Measurements from ENCODE around the gene HELZ.

The HELZ gene

GRCh38 chr17:67181825-67182224, 63.2 kb downstream of the HELZ start:
- Histone ChIP-seq H3K4me1 (ENCODE audit: insufficient read depth, low read length) (no peaks in the 10 kb centered on the region), H3K9me3 (ENCODE audit: insufficient read depth, low read depth, low read length) (no peaks in the 10 kb centered on the region), H3K27me3 (ENCODE audit: insufficient read depth, low read length) (no peaks in the 10 kb centered on the region), H3K9ac (ENCODE audit: low read depth, low read length) (no peak overlapping the region), H3K27ac (ENCODE audit: low read depth, low read length) (no peak overlapping the region), H3K36me3 (ENCODE audit: insufficient read depth, low read length) (peaks cover 20% of the 10 kb centered on the region), H3K4me3 (ENCODE audit: low read length) (no peak overlapping the region)
- 94% methylated on average over 3 of the region's 3 CpGs for WGBS

- Histone ChIP-seq H3K4me1 (ENCODE audit: insufficient read depth, low read length) (no peaks in the 10 kb centered on the region), H3K9ac (ENCODE audit: low read depth, low read length) (no peak overlapping the region), H3K36me3 (ENCODE audit: insufficient read depth, low read length) (peaks cover 28% of the 10 kb centered on the region), H3K27ac (ENCODE audit: low read depth, low read length) (no peak overlapping the region), H3K4me3 (ENCODE audit: low read length) (no peak overlapping the region), H3K27me3 (ENCODE audit: insufficient read depth, low read length) (no peaks in the 10 kb centered on the region), H3K9me3 (ENCODE audit: insufficient read depth, low read depth, low read length) (no peaks in the 10 kb centered on the region)
- 98% methylated on average over 4 of the region's 5 CpGs for WGBS
These were observed 64.7 kb downstream of the HELZ start for GRCh38 chr17:67180275-67180674.

GRCh38 chr17:67178555-67178954, 66.4 kb downstream of the HELZ start:
- 92% methylated on average over 4 of the region's 4 CpGs for WGBS
- no peak overlapping the region for H3K27ac ChIP-seq (ENCODE audit: low read depth, low read length)
- no peaks in the 10 kb centered on the region for H3K27me3 ChIP-seq (ENCODE audit: insufficient read depth, low read length)
- no peak overlapping the region for H3K9ac ChIP-seq (ENCODE audit: low read depth, low read length)
- no peaks in the 10 kb centered on the region for H3K4me1 ChIP-seq (ENCODE audit: insufficient read depth, low read length)
- H3K4me3 ChIP-seq (ENCODE audit: low read length), result no peak overlapping the region
- peaks cover 30% of the 10 kb centered on the region for H3K36me3 ChIP-seq (ENCODE audit: insufficient read depth, low read length)
- H3K9me3 ChIP-seq (ENCODE audit: insufficient read depth, low read depth, low read length), result no peaks in the 10 kb centered on the region

- H3K36me3 ChIP-seq (ENCODE audit: insufficient read depth, low read length), result peaks cover 32% of the 10 kb centered on the region
- no peaks in the 10 kb centered on the region for H3K27me3 ChIP-seq (ENCODE audit: insufficient read depth, low read length)
- H3K9ac ChIP-seq (ENCODE audit: low read depth, low read length), result no peak overlapping the region
- no peak overlapping the region for H3K4me3 ChIP-seq (ENCODE audit: low read length)
- H3K4me1 ChIP-seq (ENCODE audit: insufficient read depth, low read length), result no peaks in the 10 kb centered on the region
- H3K27ac ChIP-seq (ENCODE audit: low read depth, low read length), result no peak overlapping the region
- H3K9me3 ChIP-seq (ENCODE audit: insufficient read depth, low read depth, low read length), result no peaks in the 10 kb centered on the region
These were observed 67.3 kb downstream of the HELZ start for GRCh38 chr17:67177732-67178131.

- Histone ChIP-seq H3K9ac (ENCODE audit: low read depth, low read length) (no peak overlapping the region), H3K9me3 (ENCODE audit: insufficient read depth, low read depth, low read length) (no peaks in the 10 kb centered on the region), H3K4me3 (ENCODE audit: low read length) (no peak overlapping the region), H3K36me3 (ENCODE audit: insufficient read depth, low read length) (peaks cover 35% of the 10 kb centered on the region), H3K4me1 (ENCODE audit: insufficient read depth, low read length) (no peaks in the 10 kb centered on the region), H3K27ac (ENCODE audit: low read depth, low read length) (no peak overlapping the region), H3K27me3 (ENCODE audit: insufficient read depth, low read length) (no peaks in the 10 kb centered on the region)
- 97% methylated on average over 5 of the region's 5 CpGs for WGBS
These were observed 70.8 kb downstream of the HELZ start for GRCh38 chr17:67174190-67174589.

GRCh38 chr17:67171560-67171959, 73.4 kb downstream of the HELZ start:
- H3K9ac ChIP-seq (ENCODE audit: low read depth, low read length), result no peak overlapping the region
- no peaks in the 10 kb centered on the region for H3K27me3 ChIP-seq (ENCODE audit: insufficient read depth, low read length)
- H3K27ac ChIP-seq (ENCODE audit: low read depth, low read length), result no peak overlapping the region
- H3K36me3 ChIP-seq (ENCODE audit: insufficient read depth, low read length), result peaks cover 29% of the 10 kb centered on the region
- WGBS, result 98% methylated on average over 4 of the region's 4 CpGs
- no peaks in the 10 kb centered on the region for H3K4me1 ChIP-seq (ENCODE audit: insufficient read depth, low read length)
- H3K9me3 ChIP-seq (ENCODE audit: insufficient read depth, low read depth, low read length), result no peaks in the 10 kb centered on the region
- H3K4me3 ChIP-seq (ENCODE audit: low read length), result no peak overlapping the region

GRCh38 chr17:67168496-67168895, 76.5 kb downstream of the HELZ start:
- Histone ChIP-seq H3K4me3 (ENCODE audit: low read length) (no peak overlapping the region), H3K9me3 (ENCODE audit: insufficient read depth, low read depth, low read length) (no peaks in the 10 kb centered on the region), H3K4me1 (ENCODE audit: insufficient read depth, low read length) (no peaks in the 10 kb centered on the region), H3K36me3 (ENCODE audit: insufficient read depth, low read length) (peaks cover 45% of the 10 kb centered on the region), H3K9ac (ENCODE audit: low read depth, low read length) (no peak overlapping the region), H3K27ac (ENCODE audit: low read depth, low read length) (no peak overlapping the region), H3K27me3 (ENCODE audit: insufficient read depth, low read length) (no peaks in the 10 kb centered on the region)
- over 99% methylated on average over 4 of the region's 4 CpGs for WGBS

GRCh38 chr17:67165201-67165600, 79.8 kb downstream of the HELZ start:
- Histone ChIP-seq H3K4me1 (ENCODE audit: insufficient read depth, low read length) (no peaks in the 10 kb centered on the region), H3K36me3 (ENCODE audit: insufficient read depth, low read length) (peaks cover 55% of the 10 kb centered on the region), H3K9me3 (ENCODE audit: insufficient read depth, low read depth, low read length) (no peaks in the 10 kb centered on the region), H3K27me3 (ENCODE audit: insufficient read depth, low read length) (no peaks in the 10 kb centered on the region), H3K27ac (ENCODE audit: low read depth, low read length) (no peak overlapping the region), H3K9ac (ENCODE audit: low read depth, low read length) (no peak overlapping the region), H3K4me3 (ENCODE audit: low read length) (no peak overlapping the region)
- WGBS, result 96% methylated on average over 6 of the region's 6 CpGs

GRCh38 chr17:67164302-67164701, 80.7 kb downstream of the HELZ start:
- no peaks in the 10 kb centered on the region for H3K4me1 ChIP-seq (ENCODE audit: insufficient read depth, low read length)
- H3K27me3 ChIP-seq (ENCODE audit: insufficient read depth, low read length), result no peaks in the 10 kb centered on the region
- WGBS, result 91% methylated on average over 2 of the region's 2 CpGs
- no peak overlapping the region for H3K4me3 ChIP-seq (ENCODE audit: low read length)
- no peak overlapping the region for H3K9ac ChIP-seq (ENCODE audit: low read depth, low read length)
- H3K27ac ChIP-seq (ENCODE audit: low read depth, low read length), result no peak overlapping the region
- H3K36me3 ChIP-seq (ENCODE audit: insufficient read depth, low read length), result peaks cover 61% of the 10 kb centered on the region
- H3K9me3 ChIP-seq (ENCODE audit: insufficient read depth, low read depth, low read length), result no peaks in the 10 kb centered on the region

- Histone ChIP-seq H3K9me3 (ENCODE audit: insufficient read depth, low read depth, low read length) (no peaks in the 10 kb centered on the region), H3K36me3 (ENCODE audit: insufficient read depth, low read length) (peaks cover 62% of the 10 kb centered on the region), H3K27me3 (ENCODE audit: insufficient read depth, low read length) (no peaks in the 10 kb centered on the region), H3K27ac (ENCODE audit: low read depth, low read length) (no peak overlapping the region), H3K4me1 (ENCODE audit: insufficient read depth, low read length) (no peaks in the 10 kb centered on the region), H3K4me3 (ENCODE audit: low read length) (no peak overlapping the region), H3K9ac (ENCODE audit: low read depth, low read length) (no peak overlapping the region)
These were observed 82.2 kb downstream of the HELZ start for GRCh38 chr17:67162771-67163170.

GRCh38 chr17:67161573-67161972, 83.4 kb downstream of the HELZ start:
- WGBS, result 93% methylated on average over 1 of the region's 3 CpGs

GRCh38 chr17:67160791-67161190, 84.2 kb downstream of the HELZ start:
- H3K27me3 ChIP-seq (ENCODE audit: insufficient read depth, low read length), result no peaks in the 10 kb centered on the region
- H3K9ac ChIP-seq (ENCODE audit: low read depth, low read length), result no peak overlapping the region
- H3K9me3 ChIP-seq (ENCODE audit: insufficient read depth, low read depth, low read length), result no peaks in the 10 kb centered on the region
- WGBS, result 97% methylated on average over 8 of the region's 8 CpGs
- no peaks in the 10 kb centered on the region for H3K4me1 ChIP-seq (ENCODE audit: insufficient read depth, low read length)
- no peak overlapping the region for H3K27ac ChIP-seq (ENCODE audit: low read depth, low read length)
- H3K4me3 ChIP-seq (ENCODE audit: low read length), result no peak overlapping the region
- H3K36me3 ChIP-seq (ENCODE audit: insufficient read depth, low read length), result peaks cover 42% of the 10 kb centered on the region

More at GRCh38 chr17:67161573-67161972, 83.4 kb downstream of the HELZ start:
- H3K27me3 ChIP-seq (ENCODE audit: insufficient read depth, low read length), result no peaks in the 10 kb centered on the region
- peaks cover 50% of the 10 kb centered on the region for H3K36me3 ChIP-seq (ENCODE audit: insufficient read depth, low read length)
- no peak overlapping the region for H3K4me3 ChIP-seq (ENCODE audit: low read length)
- H3K27ac ChIP-seq (ENCODE audit: low read depth, low read length), result no peak overlapping the region
- H3K9ac ChIP-seq (ENCODE audit: low read depth, low read length), result no peak overlapping the region
- no peaks in the 10 kb centered on the region for H3K9me3 ChIP-seq (ENCODE audit: insufficient read depth, low read depth, low read length)
- no peaks in the 10 kb centered on the region for H3K4me1 ChIP-seq (ENCODE audit: insufficient read depth, low read length)

All from HUES64 (cell line).